SK-N-SH (cell line): ENCODE results near the gene TPSAB1. TPM values are rescaled to one million over a fixed set of nuclear protein-coding genes. Genes with fewer than 3 reads are reported as not detected.
"Not testable (repeated sequence)": the region's sequence is repeated elsewhere in the genome, so short reads cannot be mapped to it uniquely, and the experiment has no call there.

Experiments
- CTCF ChIA-PET: fragments of 300-600, 350-600 bp; formaldehyde crosslinking; extraction: SDS; loops from one replicate; lab custom pipeline; 2021; lab: Yijun Ruan, JAX
- POLR2A ChIA-PET: fragments of 350-600 bp; sonication (Branson Sonifier 250); formaldehyde crosslinking; extraction: SDS; loops from one replicate; lab custom pipeline; 2020; ENCODE audit warnings: antibody characterized with exemption, inconsistent platforms; lab: Yijun Ruan, JAX
- DNase-seq: peaks from one replicate; pipeline ENCODE4 v3.0.0; 2012
- H2AFZ ChIP-seq: fragments of 200-600 bp; sonication (generic); 2 replicates; pipeline ENCODE4 v1.8.1; 2016; ENCODE audit warnings: antibody characterized with exemption, mild to moderate bottlenecking, low read depth
- H3F3A ChIP-seq: fragments of 200-600 bp; sonication (generic); replicated peaks from 2 replicates; pipeline ENCODE3; 2016; ENCODE audit warnings: antibody characterized with exemption, mild to moderate bottlenecking; ENCODE audit not compliant: insufficient read depth
- H3K27ac ChIP-seq, 2 experiments: fragments of 200-500 bp in 1 of 2; fragments of 200-600 bp in 1 of 2; sonication (Bioruptor generic) in 1 of 2; sonication (generic), shearing (Covaris generic) in 1 of 2; 2 replicates each; pipeline versions ENCODE4 v1.5.1 to v1.6.1; 2014 to 2016; ENCODE audit warnings: low read depth in 2 of 2, inconsistent platforms in 1 of 2, low read length in 1 of 2, mild to moderate bottlenecking in 1 of 2, mixed read lengths in 1 of 2
- H3K27me3 ChIP-seq: fragments of 200-600 bp; sonication (generic), shearing (Covaris generic); 2 replicates; pipeline ENCODE4 v1.6.1; 2016; ENCODE audit warnings: mixed run types; ENCODE audit not compliant: insufficient read depth
- H3K36me3 ChIP-seq, 2 experiments: fragments of 200-500 bp in 1 of 2; fragments of 200-600 bp in 1 of 2; sonication (Bioruptor generic) in 1 of 2; sonication (generic) in 1 of 2; replicated peaks in 1 of 2; 2 replicates each; pipeline versions ENCODE3 to v1.5.1; 2014 to 2016; ENCODE audit warnings: low read length in 1 of 2, mild to moderate bottlenecking in 1 of 2; ENCODE audit not compliant: insufficient read depth in 2 of 2, control insufficient read depth in 1 of 2
- H3K4me1 ChIP-seq, 2 experiments: fragments of 200-500 bp in 1 of 2; fragments of 200-600 bp in 1 of 2; sonication (Bioruptor generic) in 1 of 2; sonication (generic), shearing (Covaris generic) in 1 of 2; 2 replicates each; pipeline versions ENCODE4 v1.5.1 to v1.6.1; 2014 to 2016; ENCODE audit warnings: low read depth in 1 of 2, low read length in 1 of 2, mixed run types in 1 of 2; ENCODE audit not compliant: insufficient read depth in 2 of 2, control insufficient read depth in 1 of 2
- H3K4me2 ChIP-seq: fragments of 200-600 bp; sonication (generic), shearing (Covaris generic); 2 replicates; pipeline ENCODE4 v1.6.1; 2017; ENCODE audit warnings: mixed run types
- H3K4me3 ChIP-seq, 2 experiments: fragments of 200-500 bp in 1 of 2; fragments of 200-600 bp in 1 of 2; sonication (Bioruptor generic) in 1 of 2; sonication (generic), shearing (Covaris generic) in 1 of 2; 2 replicates each; pipeline versions ENCODE4 v1.5.1 to v1.8.1; 2014 to 2016; ENCODE audit warnings: low read depth in 2 of 2, inconsistent platforms in 1 of 2, low read length in 1 of 2, mild to moderate bottlenecking in 1 of 2, mixed read lengths in 1 of 2, moderate library complexity in 1 of 2
- H3K79me2 ChIP-seq: fragments of 200-600 bp; sonication (generic); 2 replicates; pipeline ENCODE4 v1.8.1; 2017; ENCODE audit warnings: mild to moderate bottlenecking; ENCODE audit not compliant: insufficient read depth
- H3K9ac ChIP-seq: fragments of 200-600 bp; sonication (generic); 2 replicates; pipeline ENCODE4 v1.6.1; 2017; ENCODE audit warnings: mixed run types
- H3K9me2 ChIP-seq: fragments of 200-600 bp; sonication (generic); 2 replicates; pipeline ENCODE4 v1.6.1; 2017; ENCODE audit warnings: mixed run types
- H3K9me3 ChIP-seq: fragments of 200-600 bp; sonication (generic); 2 replicates; pipeline ENCODE4 v1.6.1; 2017; ENCODE audit warnings: mixed run types, mild to moderate bottlenecking, moderate library complexity
- H4K20me1 ChIP-seq: fragments of 200-600 bp; sonication (generic); 2 replicates; pipeline ENCODE4 v1.6.1; 2017; ENCODE audit warnings: mild to moderate bottlenecking, mixed run types; ENCODE audit not compliant: insufficient read depth
- FOSL2 ChIP-seq: IDR thresholded peaks from 2 replicates; pipeline ENCODE4 v1.4.0; 2012; ENCODE audit warnings: low read depth, mild to moderate bottlenecking, moderate library complexity, borderline replicate concordance
- FOXJ3 ChIP-seq: sonication (generic); formaldehyde crosslinking; IDR thresholded peaks from 2 replicates; pipeline ENCODE4 v1.5.1; 2020; ENCODE audit warnings: mild to moderate bottlenecking, missing genetic modification reagents
- FOXM1 ChIP-seq: IDR thresholded peaks from 2 replicates; pipeline ENCODE4 v1.4.0; 2012; ENCODE audit warnings: low read depth, mild to moderate bottlenecking
- MEF2A ChIP-seq: IDR thresholded peaks from 2 replicates; pipeline ENCODE4 v1.4.0; 2012; ENCODE audit warnings: low read depth, borderline replicate concordance
- MXI1 ChIP-seq: IDR thresholded peaks from 2 replicates; pipeline ENCODE4 v1.6.1; 2012; ENCODE audit warnings: mild to moderate bottlenecking, low read depth, low read length, improper control_type of control experiment
- NFIC ChIP-seq: IDR thresholded peaks from 2 replicates; pipeline ENCODE4 v1.4.0; 2012; ENCODE audit warnings: borderline replicate concordance
- RCOR1 ChIP-seq: fragments of 150-350 bp; IDR thresholded peaks from 2 replicates; pipeline ENCODE4 v1.6.1; 2017; ENCODE audit warnings: antibody characterized with exemption, low read length
- RFX5 ChIP-seq: IDR thresholded peaks from 2 replicates; pipeline ENCODE4 v1.6.1; 2012; ENCODE audit warnings: mild to moderate bottlenecking, improper control_type of control experiment, low read length
- USF2 ChIP-seq: fragments of 150-350 bp; IDR thresholded peaks from 2 replicates; pipeline ENCODE4 v1.6.1; 2017; ENCODE audit warnings: antibody characterized with exemption, low read length, low read depth, borderline replicate concordance
- YY1 ChIP-seq: IDR thresholded peaks from 2 replicates; pipeline ENCODE4 v1.4.0; 2012; ENCODE audit warnings: low read depth, mild to moderate bottlenecking
- WGBS: methylation state at CpG from one replicate; pipeline ENCODE4 v1.1.6; 2017; ENCODE audit warnings: low lambda C conversion rate; 5-methylcytosine and 5-hydroxymethylcytosine counted together
- polyA plus RNA-seq, 3 experiments: library from polyadenylated mRNA; depleted of rRNA; stranded (reverse); fragments of >200 nt; gene quantifications; 2 replicates each; pipeline ENCODE4 v1.2.3, GENCODE V29; 2012

TPSAB1 gene
- polyA plus RNA-seq (2012; rRNA removed) = not detected in 2 replicates
- polyA plus RNA-seq (2012; cell fraction: cytosol; rRNA removed) = not detected in 2 replicates
- 0.06 TPM in 1 of 2 replicates, not detected in the other for polyA plus RNA-seq (2012; cell fraction: nucleus; rRNA removed)

GRCh38 chr16:1240436-1240835 is at the start of gene TPSAB1:
Gene TPSAB1, plus strand, starts transcription at chr16:1240705. Its CDS starts 234 bp downstream, at chr16:1240939.
- H3K27ac ChIP-seq, H3K9ac ChIP-seq, H3K4me2 ChIP-seq, H3F3A ChIP-seq, POLR2A ChIA-PET, H2AFZ ChIP-seq, CTCF ChIA-PET, H3K9me2 ChIP-seq, H4K20me1 ChIP-seq, DNase-seq, H3K4me1 ChIP-seq, H3K9me3 ChIP-seq, H3K79me2 ChIP-seq, H3K4me3 ChIP-seq, H3K36me3 ChIP-seq: not testable (repeated sequence)
- peaks cover 16% of the 10 kb centered on the region for H3K27me3 ChIP-seq
- 9% methylated on average over 6 of the region's 12 CpGs for WGBS

- H3K9me2 ChIP-seq, H3F3A ChIP-seq, DNase-seq, H3K4me3 ChIP-seq, H2AFZ ChIP-seq, H3K9me3 ChIP-seq, H3K9ac ChIP-seq, H3K79me2 ChIP-seq, H3K4me1 ChIP-seq, H3K27ac ChIP-seq, H3K36me3 ChIP-seq, H3K4me2 ChIP-seq, POLR2A ChIA-PET, CTCF ChIA-PET: not testable (repeated sequence)
- Histone ChIP-seq H3K27me3 (peaks cover 42% of the 10 kb centered on the region), H4K20me1 (peaks cover 12% of the 10 kb centered on the region; the same call in 1 of the 2 replicates)
- no CpG with 5 or more reads among the region's 11 CpGs for WGBS
Observed at GRCh38 chr16:1190789-1191188, 49.7 kb upstream of the TPSAB1 start.

- Histone ChIP-seq H3K27ac (no peak overlapping the region), H2AFZ (no peak overlapping the region)
- POLR2A ChIA-PET = no interaction called here
- no peak for TF ChIP-seq MXI1
- no peak for TF ChIP-seq FOXJ3 (CRISPR knock-in tag)
- TF ChIP-seq FOXM1 = no peak
- TF ChIP-seq YY1 = no peak
- TF ChIP-seq RFX5 = no peak
- TF ChIP-seq RCOR1 = no peak
- no peak for TF ChIP-seq NFIC
- TF ChIP-seq FOSL2 = no peak
- no peak for TF ChIP-seq MEF2A
- no peak for TF ChIP-seq USF2
- TF ChIP-seq, all 33 proteins: peak for 0
- Histone ChIP-seq H3K36me3 (no peaks in the 10 kb centered on the region), H3K4me2 (no peak overlapping the region), H3K79me2 (no peaks in the 10 kb centered on the region), H3K4me3 (no peak overlapping the region), H3K9me2 (no peaks in the 10 kb centered on the region), H3F3A (no peaks in the 10 kb centered on the region), H3K9me3 (no peaks in the 10 kb centered on the region), H4K20me1 (peaks cover 12% of the 10 kb centered on the region; the same call in 1 of the 2 replicates), H3K4me1 (no peaks in the 10 kb centered on the region; a peak in 1 of 4 replicates), H3K9ac (no peak overlapping the region), H3K27me3 (peaks cover 47% of the 10 kb centered on the region)
- CTCF ChIA-PET = interaction anchor here (0.5 to 2.1 kb wide), 3 partner anchors 10 to 80 kb away, joined by 3 to 9 read pairs (median 5); no protein-coding TSS in a partner anchor
- DNase-seq = no peak
- WGBS = 45% methylated on average over 5 of the region's 9 CpGs
Observed at GRCh38 chr16:1192384-1193073, 48.0 kb upstream of the TPSAB1 start.
